KBM-7 (cell line): ENCODE results near the gene DNMT3A.
A peak's percentile ranks its signal among the peaks of the same experiment; 100 is the strongest.
"Not testable (repeated sequence)": the region's sequence is repeated elsewhere in the genome, so short reads cannot be mapped to it uniquely, and the experiment has no call there.

Experiments used
- DNase-seq: peaks from one replicate; pipeline ENCODE4 v3.0.0-alpha.2; 2015
- in situ Hi-C: fragments of 300-500 bp; cut with MboI; formaldehyde crosslinking; loops from 2 replicates; pipeline ENCODE4 v1.14.3; 2020; ENCODE audit warnings: low sequenced_read_pairs, low pct_unique_long_range_greater_than_20kb, mixed read lengths

The DNMT3A gene

GRCh38 chr2:25274868-25275574 lies 66.7 kb downstream of the DNMT3A start:
- DNase-seq = peak; percentile 35
- in situ Hi-C loops = no loop called here

- no peak for DNase-seq
- in situ Hi-C loops = no loop called here
Measured at GRCh38 chr2:25273985-25274535, 67.7 kb downstream of the DNMT3A start.

- DNase-seq, in situ Hi-C loops: not testable (repeated sequence)
Measured at GRCh38 chr2:25272705-25273104, 69.0 kb downstream of the DNMT3A start.

- in situ Hi-C loops = no loop called here
- no peak for DNase-seq
Measured at GRCh38 chr2:25270061-25270460, 71.7 kb downstream of the DNMT3A start.

GRCh38 chr2:25269233-25269632 lies 72.5 kb downstream of the DNMT3A start:
- no peak for DNase-seq
- in situ Hi-C loops = no loop called here

GRCh38 chr2:25268139-25268538 lies 73.6 kb downstream of the DNMT3A start:
- DNase-seq = no peak
- in situ Hi-C loops = no loop called here

GRCh38 chr2:25266399-25266798 lies 75.3 kb downstream of the DNMT3A start:
- no peak for DNase-seq
- in situ Hi-C loops = no loop called here

GRCh38 chr2:25265802-25266201 lies 75.9 kb downstream of the DNMT3A start:
- in situ Hi-C loops = no loop called here
- no peak for DNase-seq

- in situ Hi-C loops = no loop called here
- no peak for DNase-seq
Measured at GRCh38 chr2:25265001-25265400, 76.7 kb downstream of the DNMT3A start.

GRCh38 chr2:25262288-25262687 lies 79.4 kb downstream of the DNMT3A start:
- in situ Hi-C loops = no loop called here
- DNase-seq = no peak

GRCh38 chr2:25259737-25260124 lies 82.0 kb downstream of the DNMT3A start:
- in situ Hi-C loops = no loop called here
- DNase-seq = no peak

GRCh38 chr2:25258847-25259736 lies 82.6 kb downstream of the DNMT3A start:
- no peak for DNase-seq
- in situ Hi-C loops = no loop called here

GRCh38 chr2:25257931-25258846 lies 83.5 kb downstream of the DNMT3A start:
- in situ Hi-C loops = no loop called here
- no peak for DNase-seq

- in situ Hi-C loops = no loop called here
Measured at GRCh38 chr2:25257032-25257552, 84.6 kb downstream of the DNMT3A start.

GRCh38 chr2:25256488-25256875 lies 85.2 kb downstream of the DNMT3A start:
- in situ Hi-C loops = no loop called here

More at GRCh38 chr2:25257032-25257552, 84.6 kb downstream of the DNMT3A start:
- DNase-seq = no peak

GRCh38 chr2:25255745-25256487 lies 85.8 kb downstream of the DNMT3A start:
- no peak for DNase-seq
- in situ Hi-C loops = no loop called here

More at GRCh38 chr2:25256488-25256875, 85.2 kb downstream of the DNMT3A start:
- DNase-seq = no peak

- no peak for DNase-seq
- in situ Hi-C loops = no loop called here
Measured at GRCh38 chr2:25254961-25255360, 86.8 kb downstream of the DNMT3A start.

GRCh38 chr2:25253153-25253626 lies 88.5 kb downstream of the DNMT3A start:
- no peak for DNase-seq
- in situ Hi-C loops = no loop called here
